ENCODE data around the gene INCENP. TPM values are rescaled to one million over a fixed set of nuclear protein-coding genes. Genes with fewer than 3 reads are reported as not detected.
A peak's percentile ranks its signal among the peaks of the same experiment; 100 is the strongest.

INCENP gene
- total RNA-seq, 2 experiments from 2014 or later: 200 to 204 TPM

- no peak overlapping the region for H3K4me3 Mint-ChIP-seq
- ChIA-PET POLR2A (interaction anchor here (0.6 to 1.0 kb wide), 3 partner anchors 24 to 300 kb away, joined by 3 read pairs; no protein-coding TSS in a partner anchor), CTCF (interaction anchor here (0.6 to 4.5 kb wide), 30 partner anchors 8 to 375 kb away, joined by 3 to 46 read pairs (median 4); partner anchors contain the start of genes FEN1, INCENP and TMEM258)
- H3K27me3 Mint-ChIP-seq: peaks cover 5% of the 10 kb centered on the region
- DNase-seq: peak; percentile 66
- H3K27ac Mint-ChIP-seq: peak overlapping the region; percentile 5
- peaks cover 20% of the 10 kb centered on the region for H3K4me1 Mint-ChIP-seq
- no peaks in the 10 kb centered on the region for H3K9me3 Mint-ChIP-seq
- H3K36me3 Mint-ChIP-seq (ENCODE audit: low read depth): peaks cover 3% of the 10 kb centered on the region
These were observed 15.6 kb upstream of the INCENP start for GRCh38 chr11:62108017-62108750.

- ChIA-PET CTCF (interaction anchor here (0.6 to 4.5 kb wide), 18 partner anchors 10 to 312 kb away, joined by 3 to 46 read pairs (median 5); no protein-coding TSS in a partner anchor), POLR2A (no interaction called here)
- DNase-seq: no peak
- Mint-ChIP-seq H3K27ac (no peak overlapping the region), H3K4me1 (peaks cover 22% of the 10 kb centered on the region), H3K27me3 (peaks cover 5% of the 10 kb centered on the region), H3K36me3 (ENCODE audit: low read depth) (peaks cover 3% of the 10 kb centered on the region), H3K4me3 (no peak overlapping the region), H3K9me3 (no peaks in the 10 kb centered on the region)
These were observed 14.8 kb upstream of the INCENP start for GRCh38 chr11:62108971-62109404.

DNA sequence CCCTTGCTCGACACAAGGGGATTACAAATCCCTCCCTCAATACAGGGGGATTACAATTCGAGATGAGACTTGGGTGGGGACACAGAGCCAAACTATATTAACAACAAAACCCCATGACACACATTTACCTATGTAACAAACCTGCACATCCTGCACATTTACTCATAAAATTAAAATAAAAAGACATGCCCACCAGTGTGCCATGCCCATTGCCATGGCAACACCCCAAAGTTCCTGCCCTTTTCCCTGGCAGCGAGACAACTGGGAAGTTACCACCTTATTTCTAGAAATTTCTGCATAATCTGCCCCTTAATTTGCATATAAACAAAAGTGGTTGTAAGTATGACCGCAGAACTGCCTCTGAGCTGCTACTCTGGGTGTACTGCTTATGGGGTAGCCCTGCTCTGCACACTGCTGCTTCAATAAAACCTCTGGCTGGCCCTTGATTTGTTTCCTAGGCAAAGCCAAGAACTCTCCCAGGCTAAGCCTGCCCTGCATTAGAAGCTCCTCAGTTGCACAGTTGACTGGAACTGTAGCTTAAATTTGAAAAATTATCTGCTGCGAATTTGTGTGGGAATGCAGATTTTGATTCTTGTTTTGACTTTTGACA, 8.6 kb upstream of the INCENP start:
- Mint-ChIP-seq H3K36me3 (ENCODE audit: low read depth) (no peaks in the 10 kb centered on the region), H3K9me3 (peaks cover 9% of the 10 kb centered on the region), H3K27ac (no peak overlapping the region), H3K4me1 (peaks cover 5% of the 10 kb centered on the region), H3K27me3 (peaks cover 11% of the 10 kb centered on the region), H3K4me3 (no peak overlapping the region)
- no peak for DNase-seq
- ChIA-PET POLR2A (interaction anchor here (1.1 kb wide), 1 partner anchor 15 kb away, joined by 3 read pairs; no protein-coding TSS in a partner anchor), CTCF (interaction anchor here (1.0 to 1.6 kb wide), 2 partner anchors 15 to 33 kb away, joined by 3 to 4 read pairs; no protein-coding TSS in a partner anchor)

DNA sequence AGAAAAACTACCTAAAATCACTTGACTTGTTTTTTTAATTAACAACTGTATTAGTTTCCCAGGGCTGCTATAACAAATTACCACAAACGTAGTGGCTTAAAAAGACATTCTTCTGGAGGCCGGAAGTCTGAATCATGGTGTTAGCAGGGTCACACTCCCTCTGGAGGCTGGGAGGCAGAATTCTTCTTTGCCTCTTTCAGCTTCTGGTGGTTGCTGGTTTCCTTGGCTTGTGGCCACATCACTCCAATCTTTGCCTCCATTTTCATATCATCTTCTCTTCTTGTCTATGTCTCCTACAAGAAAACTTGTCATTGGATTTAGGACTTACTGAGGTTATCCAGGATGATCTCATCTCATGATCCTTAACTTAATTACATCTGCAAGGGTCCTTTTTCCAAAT, 7.4 kb upstream of the INCENP start:
- H3K9me3 Mint-ChIP-seq: peaks cover 9% of the 10 kb centered on the region
- ChIA-PET CTCF (interaction anchor here (0.9 to 1.0 kb wide), 2 partner anchors 8 to 218 kb away, joined by 3 to 5 read pairs; no protein-coding TSS in a partner anchor), POLR2A (no interaction called here)
- H3K4me1 Mint-ChIP-seq: peaks cover 5% of the 10 kb centered on the region
- no peaks in the 10 kb centered on the region for H3K36me3 Mint-ChIP-seq (ENCODE audit: low read depth)
- H3K4me3 Mint-ChIP-seq: no peak overlapping the region
- no peak for DNase-seq
- H3K27me3 Mint-ChIP-seq: peaks cover 11% of the 10 kb centered on the region
- no peak overlapping the region for H3K27ac Mint-ChIP-seq

- ChIA-PET CTCF (interaction anchor here (1.0 to 3.4 kb wide), 2 partner anchors 11 to 220 kb away, joined by 3 to 18 read pairs; no protein-coding TSS in a partner anchor), POLR2A (no interaction called here)
- Mint-ChIP-seq H3K27ac (no peak overlapping the region), H3K4me3 (no peak overlapping the region), H3K4me1 (peaks cover 9% of the 10 kb centered on the region), H3K36me3 (ENCODE audit: low read depth) (no peaks in the 10 kb centered on the region), H3K27me3 (peaks cover 9% of the 10 kb centered on the region), H3K9me3 (peaks cover 9% of the 10 kb centered on the region)
- DNase-seq: no peak
These were observed 4.2 kb upstream of the INCENP start for GRCh38 chr11:62119569-62119968.

- DNase-seq: no peak
- ChIA-PET CTCF (interaction anchor here (1.0 to 3.4 kb wide), 2 partner anchors 12 to 220 kb away, joined by 3 to 18 read pairs; no protein-coding TSS in a partner anchor), POLR2A (no interaction called here)
- peaks cover 12% of the 10 kb centered on the region for H3K4me1 Mint-ChIP-seq
- H3K9me3 Mint-ChIP-seq: peaks cover 9% of the 10 kb centered on the region
- H3K4me3 Mint-ChIP-seq: no peak overlapping the region
- H3K36me3 Mint-ChIP-seq (ENCODE audit: low read depth): peaks cover 3% of the 10 kb centered on the region
- no peak overlapping the region for H3K27ac Mint-ChIP-seq
- peaks cover 9% of the 10 kb centered on the region for H3K27me3 Mint-ChIP-seq
These were observed 3.8 kb upstream of the INCENP start for GRCh38 chr11:62120001-62120400.

GRCh38 chr11:62120431-62120830, 3.4 kb upstream of the INCENP start:
- H3K4me3 Mint-ChIP-seq: no peak overlapping the region
- ChIA-PET CTCF (interaction anchor here (1.0 to 3.4 kb wide), 2 partner anchors 12 to 221 kb away, joined by 3 to 18 read pairs; no protein-coding TSS in a partner anchor), POLR2A (no interaction called here)
- no peak overlapping the region for H3K27ac Mint-ChIP-seq
- DNase-seq: no peak
- H3K27me3 Mint-ChIP-seq: peaks cover 9% of the 10 kb centered on the region
- H3K4me1 Mint-ChIP-seq: peaks cover 16% of the 10 kb centered on the region
- H3K9me3 Mint-ChIP-seq: peaks cover 9% of the 10 kb centered on the region
- peaks cover 5% of the 10 kb centered on the region for H3K36me3 Mint-ChIP-seq (ENCODE audit: low read depth)

- H3K4me3 Mint-ChIP-seq: no peak overlapping the region
- ChIA-PET CTCF (no interaction called here), POLR2A (no interaction called here)
- no peak for DNase-seq
- H3K36me3 Mint-ChIP-seq (ENCODE audit: low read depth): peaks cover 7% of the 10 kb centered on the region
- H3K4me1 Mint-ChIP-seq: peaks cover 29% of the 10 kb centered on the region
- H3K27me3 Mint-ChIP-seq: peaks cover 3% of the 10 kb centered on the region
- H3K9me3 Mint-ChIP-seq: no peaks in the 10 kb centered on the region
- H3K27ac Mint-ChIP-seq: no peak overlapping the region
These were observed 1.7 kb upstream of the INCENP start for GRCh38 chr11:62122076-62122475.

- Mint-ChIP-seq H3K4me1 (peaks cover 40% of the 10 kb centered on the region), H3K36me3 (ENCODE audit: low read depth) (peaks cover 27% of the 10 kb centered on the region), H3K27ac (peak overlapping the region; percentile 96), H3K9me3 (no peaks in the 10 kb centered on the region), H3K27me3 (peaks cover 2% of the 10 kb centered on the region), H3K4me3 (peak overlapping the region; percentile 80)
- DNase-seq: peak; percentile 42
- ChIA-PET CTCF (interaction anchor here (1.1 to 1.3 kb wide), 2 partner anchors 16 to 42 kb away, joined by 3 read pairs; no protein-coding TSS in a partner anchor), POLR2A (no interaction called here)
These were observed 639 bp downstream of the INCENP start for GRCh38 chr11:62124186-62125113.

DNA sequence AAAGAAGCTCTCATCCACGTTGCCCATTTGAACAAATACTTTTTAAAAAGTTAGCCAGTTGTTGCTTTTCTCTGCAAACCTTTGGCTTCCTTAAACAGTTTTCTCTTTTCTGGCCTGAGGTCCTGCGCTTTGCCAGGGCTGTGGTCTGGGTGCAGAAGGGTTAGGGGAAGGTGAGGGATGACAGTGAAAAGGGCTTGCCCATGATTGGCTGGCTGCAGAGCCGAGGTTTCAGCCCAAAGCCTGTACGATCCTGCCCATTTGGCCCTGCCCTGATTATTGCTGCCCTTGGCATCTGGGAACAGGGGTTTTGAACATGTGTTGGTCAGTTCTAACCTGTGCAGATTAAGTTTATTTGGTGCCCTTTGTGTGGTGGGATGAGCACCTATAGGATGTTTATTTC, 1.5 kb downstream of the INCENP start:
- H3K4me3 Mint-ChIP-seq: peak overlapping the region; percentile 80
- no peak overlapping the region for H3K27ac Mint-ChIP-seq
- no peak for DNase-seq
- H3K9me3 Mint-ChIP-seq: no peaks in the 10 kb centered on the region
- H3K36me3 Mint-ChIP-seq (ENCODE audit: low read depth): peaks cover 31% of the 10 kb centered on the region
- H3K4me1 Mint-ChIP-seq: peaks cover 40% of the 10 kb centered on the region
- ChIA-PET POLR2A (no interaction called here), CTCF (no interaction called here)
- no peaks in the 10 kb centered on the region for H3K27me3 Mint-ChIP-seq

- POLR2A ChIA-PET: no interaction called here
- peak overlapping the region; percentile 80 for H3K4me3 Mint-ChIP-seq
- peaks cover 42% of the 10 kb centered on the region for H3K4me1 Mint-ChIP-seq
- CTCF ChIA-PET: no interaction called here
- peaks cover 36% of the 10 kb centered on the region for H3K36me3 Mint-ChIP-seq (ENCODE audit: low read depth)
- no peaks in the 10 kb centered on the region for H3K9me3 Mint-ChIP-seq
- DNase-seq: no peak
- H3K27ac Mint-ChIP-seq: no peak overlapping the region
- H3K27me3 Mint-ChIP-seq: no peaks in the 10 kb centered on the region
These were observed 2.1 kb downstream of the INCENP start for GRCh38 chr11:62125881-62126280.

GRCh38 chr11:62127426-62127825, 3.6 kb downstream of the INCENP start:
- no peaks in the 10 kb centered on the region for H3K27me3 Mint-ChIP-seq
- no peak overlapping the region for H3K27ac Mint-ChIP-seq
- ChIA-PET CTCF (interaction anchor here (1.3 kb wide), 1 partner anchor 223 kb away, joined by 3 read pairs; no protein-coding TSS in a partner anchor), POLR2A (no interaction called here)
- peaks cover 52% of the 10 kb centered on the region for H3K36me3 Mint-ChIP-seq (ENCODE audit: low read depth)
- H3K4me3 Mint-ChIP-seq: no peak overlapping the region
- no peak for DNase-seq
- no peaks in the 10 kb centered on the region for H3K9me3 Mint-ChIP-seq
- peaks cover 55% of the 10 kb centered on the region for H3K4me1 Mint-ChIP-seq
